ENCODE measurements around the gene RAE1.

DNA sequence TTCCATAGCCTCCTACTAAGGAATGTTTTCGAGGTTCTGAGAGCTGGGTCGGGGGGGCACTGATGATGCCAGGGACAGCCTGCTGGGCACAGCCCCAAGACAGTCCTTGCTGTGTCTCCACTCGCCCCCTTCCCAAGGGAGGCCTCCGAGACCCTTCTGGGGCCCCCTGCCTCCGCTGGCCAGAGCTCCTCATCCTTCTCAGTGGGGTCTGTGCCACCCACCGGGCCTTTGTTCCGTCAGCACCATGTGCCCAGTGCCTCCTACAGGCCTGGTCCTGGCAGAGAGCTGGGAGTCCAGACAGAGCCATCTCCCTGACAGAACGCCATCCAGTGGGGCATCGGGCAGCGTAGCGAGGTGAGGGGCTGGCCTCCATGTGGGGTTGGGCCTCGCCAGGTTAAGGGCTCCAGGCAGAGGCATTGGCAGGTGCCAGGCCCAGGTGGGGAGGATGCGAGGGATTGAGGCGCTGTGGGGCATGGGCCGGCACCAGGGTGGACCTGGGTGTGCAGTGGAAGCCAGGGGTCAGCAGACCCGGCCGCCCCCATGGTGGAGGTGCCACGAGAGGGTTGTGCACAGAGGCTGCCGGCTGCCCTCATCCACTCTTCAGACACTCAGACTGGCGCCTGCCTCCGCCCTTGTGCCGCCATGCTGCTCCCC, 53.5 kb downstream of the RAE1 start:
- TF ChIP-seq POLR2A (IDR thresholded peaks at IDR 0.05) = no peak
- TF ChIP-seq, protein P1, sequence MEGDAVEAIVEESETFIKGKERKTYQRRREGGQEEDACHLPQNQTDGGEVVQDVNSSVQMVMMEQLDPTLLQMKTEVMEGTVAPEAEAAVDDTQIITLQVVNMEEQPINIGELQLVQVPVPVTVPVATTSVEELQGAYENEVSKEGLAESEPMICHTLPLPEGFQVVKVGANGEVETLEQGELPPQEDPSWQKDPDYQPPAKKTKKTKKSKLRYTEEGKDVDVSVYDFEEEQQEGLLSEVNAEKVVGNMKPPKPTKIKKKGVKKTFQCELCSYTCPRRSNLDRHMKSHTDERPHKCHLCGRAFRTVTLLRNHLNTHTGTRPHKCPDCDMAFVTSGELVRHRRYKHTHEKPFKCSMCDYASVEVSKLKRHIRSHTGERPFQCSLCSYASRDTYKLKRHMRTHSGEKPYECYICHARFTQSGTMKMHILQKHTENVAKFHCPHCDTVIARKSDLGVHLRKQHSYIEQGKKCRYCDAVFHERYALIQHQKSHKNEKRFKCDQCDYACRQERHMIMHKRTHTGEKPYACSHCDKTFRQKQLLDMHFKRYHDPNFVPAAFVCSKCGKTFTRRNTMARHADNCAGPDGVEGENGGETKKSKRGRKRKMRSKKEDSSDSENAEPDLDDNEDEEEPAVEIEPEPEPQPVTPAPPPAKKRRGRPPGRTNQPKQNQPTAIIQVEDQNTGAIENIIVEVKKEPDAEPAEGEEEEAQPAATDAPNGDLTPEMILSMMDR (IDR thresholded peaks at IDR 0.05) = no peak
